HepG2 (cell line): ENCODE data around the gene MFSD2A.
A peak's percentile ranks its signal among the peaks of the same experiment; 100 is the strongest.

ENCODE experiments used
- CTCF ChIP-seq: sonication (generic); formaldehyde crosslinking; IDR thresholded peaks from 2 replicates; pipeline ENCODE4 v1.5.0; 2020; ENCODE audit warnings: mild to moderate bottlenecking, missing genetic modification reagents, moderate library complexity
- MAFK ChIP-seq, 2 experiments: IDR thresholded peaks in 1 of 2; conservative IDR thresholded peaks in 1 of 2; 2 replicates each; pipeline ENCODE4 v1.6.1; 2011; ENCODE audit warnings: improper control_type of control experiment in 2 of 2, low read length in 2 of 2
- NFE2L1 ChIP-seq: sonication (generic); formaldehyde crosslinking; IDR thresholded peaks from 2 replicates; pipeline ENCODE4 v1.4.0; 2020; ENCODE audit warnings: missing genetic modification reagents, mild to moderate bottlenecking, borderline replicate concordance
- RFX1 ChIP-seq: fragments of 450-650 bp; IDR thresholded peaks from 2 replicates; pipeline ENCODE4 v1.6.1; 2017
- SP2 ChIP-seq: sonication (generic); formaldehyde crosslinking; IDR thresholded peaks from 2 replicates; pipeline ENCODE4 v1.5.1; 2020; ENCODE audit warnings: mild to moderate bottlenecking, missing genetic modification reagents
- SUZ12 ChIP-seq: fragments of 150-350 bp; IDR thresholded peaks from 2 replicates; pipeline ENCODE4 v1.6.1; 2014; ENCODE audit warnings: low read depth, low read length
- TAF1 ChIP-seq: sonication (generic); formaldehyde crosslinking; IDR thresholded peaks from 2 replicates; pipeline ENCODE4 v1.4.0; 2020; ENCODE audit warnings: missing genetic modification reagents
- TBL1XR1 ChIP-seq: fragments of 150-350 bp; IDR thresholded peaks from 2 replicates; pipeline ENCODE4 v1.6.1; 2014; ENCODE audit warnings: borderline replicate concordance, low read length; ENCODE audit not compliant: partially characterized antibody
- ZNF329 ChIP-seq: sonication (generic); formaldehyde crosslinking; IDR thresholded peaks from 2 replicates; pipeline ENCODE4 v1.9.0; 2021; ENCODE audit warnings: low read depth, mild to moderate bottlenecking, missing genetic modification reagents
- ZNF354B ChIP-seq: sonication (generic); formaldehyde crosslinking; IDR thresholded peaks from 2 replicates; pipeline ENCODE4 v1.8.0; 2022; ENCODE audit warnings: mild to moderate bottlenecking, missing genetic modification reagents

GRCh38 chr1:40017951-40018575 lies 63.1 kb downstream of the MFSD2A start:
- TF ChIP-seq RFX1 = no peak
- TF ChIP-seq ZNF329 (CRISPR knock-in tag) = no peak
- TF ChIP-seq NFE2L1 = no peak
- no peak for TF ChIP-seq ZNF354B (CRISPR knock-in tag)
- no peak for TF ChIP-seq TAF1 (CRISPR knock-in tag)
- no peak for TF ChIP-seq TBL1XR1
- TF ChIP-seq SUZ12 = no peak
- TF ChIP-seq MAFK (conservative IDR thresholded peaks at IDR 0.05 in 1 of 2, IDR thresholded peaks at IDR 0.05 in 1 of 2; ENCODE audit: low read length in 2 of 2) = peak; percentile 7 to 53; a peak in 1 of 4 replicates
- no peak for TF ChIP-seq CTCF (CRISPR knock-in tag)
- no peak for TF ChIP-seq SP2
